Right lobe of liver (tissue), 6 donors: ENCODE measurements around the gene IFNA13. TPM values are rescaled to one million over a fixed set of nuclear protein-coding genes. Genes with fewer than 3 reads are reported as not detected.

Source experiments
- ATAC-seq, 4 donors: fragments of 200-7000 bp; cut with Tn5 transposase; one replicate each; pipeline ENCODE4 v1.9.1; 2020; ENCODE audit warnings: mild to moderate bottlenecking in 4 of 4, moderate library complexity in 4 of 4
- DNase-seq, 3 donors: peaks; one replicate each; pipeline ENCODE4 v3.0.0-alpha.2; 2020
- H3K27ac ChIP-seq, 3 donors: fragments of 200-600 bp; one replicate each; pipeline ENCODE4 v1.8.0; 2022
- H3K27me3 ChIP-seq, 2 donors: fragments of 200-600 bp; one replicate each; pipeline ENCODE4 v1.8.0; 2022
- H3K36me3 ChIP-seq, 4 donors: fragments of 200-600 bp; sonication (generic) in 1 of 4; one replicate each; pipeline versions ENCODE4 v1.5.1 to v1.8.0; 2017 to 2022; ENCODE audit warnings: control low read depth in 1 of 4
- H3K4me1 ChIP-seq, 4 donors: fragments of 200-600 bp; sonication (generic) in 1 of 4; one replicate each; pipeline versions ENCODE4 v1.5.1 to v1.8.0; 2017 to 2022; ENCODE audit warnings: control low read depth in 1 of 4
- H3K4me3 ChIP-seq, 3 donors: fragments of 200-600 bp; one replicate each; pipeline ENCODE4 v1.8.0; 2022
- H3K9me3 ChIP-seq, 4 donors: fragments of 200-600 bp; sonication (generic) in 1 of 4; one replicate each; pipeline versions ENCODE4 v1.5.1 to v1.8.0; 2017 to 2022; ENCODE audit warnings: control low read depth in 1 of 4
- POLR2A ChIP-seq: fragments of 450-650 bp; IDR thresholded peaks from one replicate; pipeline ENCODE4 v1.6.1; 2017; ENCODE audit warnings: antibody characterized with exemption, mild to moderate bottlenecking
- WGBS: methylation state at CpG from one replicate; pipeline ENCODE4 v1.1.6; 2018; ENCODE audit warnings: low coverage, low lambda C conversion rate; ENCODE audit not compliant: insufficient coverage; ENCODE audit errors: missing lambda C conversion rate; 5-methylcytosine and 5-hydroxymethylcytosine counted together
- intact Hi-C, 2 donors: fragments of 100-400 bp; cut with DNase I; formaldehyde crosslinking; loops; one replicate each; pipeline versions ENCODE4 v1.11.2 to v1.14.1; 2022
- total RNA-seq, 6 experiments: library from RNA; depleted of rRNA in 2 of 6; stranded (reverse); fragments of >200 nt in 2 of 6; fragmentation: NEBNext Ultra II Directional in 3 of 6; extraction: Animal tissue kit (Norgen Biotek cat#: 25700) in 3 of 6; gene quantifications; one replicate each; pipeline versions ENCODE4 v1.1.0 to v1.2.4, GENCODE V29; 2016 to 2023
- TF ChIP-seq, protein P1 (sequence below), 4 donors: fragments of 200-600 bp in 3 of 4; fragments of 450-650 bp in 1 of 4; IDR thresholded peaks; one replicate each; pipeline versions ENCODE4 v1.5.1 to v1.8.0; 2016 to 2022; ENCODE audit warnings: antibody characterized with exemption in 4 of 4, mild to moderate bottlenecking in 2 of 4
- donor health status: DM: no; HTN: yes; CAD: no.
- donor health status: DM: no; HTN: no; CAD: no.
- donor health status: DM: no; HTN: no; CAD: no.
- donor health status: DM: no; HTN: yes; CAD: no.
- donor health status: DM: no; HTN: yes; CAD: no.

The IFNA13 gene
- total RNA-seq, 6 experiments from 2014 or later: not detected

DNA sequence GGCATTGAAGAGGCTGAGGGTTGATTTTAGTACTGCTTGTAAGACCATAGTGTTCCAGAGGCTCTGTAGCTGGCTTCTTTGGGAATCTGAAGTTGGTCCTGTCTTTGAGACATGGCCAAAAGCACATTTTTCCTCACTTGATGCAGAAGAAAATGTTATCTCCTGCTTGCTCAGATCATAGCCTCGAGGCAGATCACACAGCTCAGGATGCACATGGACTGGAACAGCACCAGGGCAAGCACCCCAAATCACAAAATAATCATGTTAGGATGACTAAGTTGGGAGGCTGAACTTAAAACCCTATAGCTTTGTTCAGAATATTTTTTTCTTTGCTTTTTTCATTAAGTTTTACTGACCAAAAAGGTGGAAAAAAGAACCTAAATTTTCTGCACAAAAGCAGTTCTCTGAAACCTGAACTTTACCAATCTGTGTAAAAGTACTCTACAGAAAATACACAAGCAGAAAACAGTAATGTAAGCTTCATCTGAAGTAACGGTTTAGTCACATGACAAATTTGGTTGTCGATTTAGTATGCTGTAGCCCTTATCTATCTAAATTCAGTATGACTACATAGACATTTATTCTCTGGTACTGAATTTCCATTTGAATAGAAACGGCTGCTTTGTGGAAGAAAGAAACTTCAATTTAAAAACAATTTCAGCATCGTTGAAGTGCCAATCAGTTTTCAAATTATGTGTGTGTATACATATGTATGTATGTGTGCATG, 36.0 kb downstream of the IFNA13 start:
- DNase-seq (no peak), ATAC-seq (no peak)
- peaks cover 0 to 47% (median 12%) of the 10 kb centered on the region in 4 donors for H3K4me1 ChIP-seq
- no peak for TF ChIP-seq POLR2A
- TF ChIP-seq, protein P1, sequence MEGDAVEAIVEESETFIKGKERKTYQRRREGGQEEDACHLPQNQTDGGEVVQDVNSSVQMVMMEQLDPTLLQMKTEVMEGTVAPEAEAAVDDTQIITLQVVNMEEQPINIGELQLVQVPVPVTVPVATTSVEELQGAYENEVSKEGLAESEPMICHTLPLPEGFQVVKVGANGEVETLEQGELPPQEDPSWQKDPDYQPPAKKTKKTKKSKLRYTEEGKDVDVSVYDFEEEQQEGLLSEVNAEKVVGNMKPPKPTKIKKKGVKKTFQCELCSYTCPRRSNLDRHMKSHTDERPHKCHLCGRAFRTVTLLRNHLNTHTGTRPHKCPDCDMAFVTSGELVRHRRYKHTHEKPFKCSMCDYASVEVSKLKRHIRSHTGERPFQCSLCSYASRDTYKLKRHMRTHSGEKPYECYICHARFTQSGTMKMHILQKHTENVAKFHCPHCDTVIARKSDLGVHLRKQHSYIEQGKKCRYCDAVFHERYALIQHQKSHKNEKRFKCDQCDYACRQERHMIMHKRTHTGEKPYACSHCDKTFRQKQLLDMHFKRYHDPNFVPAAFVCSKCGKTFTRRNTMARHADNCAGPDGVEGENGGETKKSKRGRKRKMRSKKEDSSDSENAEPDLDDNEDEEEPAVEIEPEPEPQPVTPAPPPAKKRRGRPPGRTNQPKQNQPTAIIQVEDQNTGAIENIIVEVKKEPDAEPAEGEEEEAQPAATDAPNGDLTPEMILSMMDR (IDR thresholded peaks at IDR 0.05): no peak
- no peak overlapping the region for H3K27ac ChIP-seq
- H3K27me3 ChIP-seq: no peaks in the 10 kb centered on the region
- WGBS: 51% methylated on average over 5 of the region's 5 CpGs
- H3K36me3 ChIP-seq: no peaks in the 10 kb centered on the region
- intact Hi-C loops: no loop called here
- no peaks in the 10 kb centered on the region for H3K9me3 ChIP-seq
- no peak overlapping the region for H3K4me3 ChIP-seq

DNA sequence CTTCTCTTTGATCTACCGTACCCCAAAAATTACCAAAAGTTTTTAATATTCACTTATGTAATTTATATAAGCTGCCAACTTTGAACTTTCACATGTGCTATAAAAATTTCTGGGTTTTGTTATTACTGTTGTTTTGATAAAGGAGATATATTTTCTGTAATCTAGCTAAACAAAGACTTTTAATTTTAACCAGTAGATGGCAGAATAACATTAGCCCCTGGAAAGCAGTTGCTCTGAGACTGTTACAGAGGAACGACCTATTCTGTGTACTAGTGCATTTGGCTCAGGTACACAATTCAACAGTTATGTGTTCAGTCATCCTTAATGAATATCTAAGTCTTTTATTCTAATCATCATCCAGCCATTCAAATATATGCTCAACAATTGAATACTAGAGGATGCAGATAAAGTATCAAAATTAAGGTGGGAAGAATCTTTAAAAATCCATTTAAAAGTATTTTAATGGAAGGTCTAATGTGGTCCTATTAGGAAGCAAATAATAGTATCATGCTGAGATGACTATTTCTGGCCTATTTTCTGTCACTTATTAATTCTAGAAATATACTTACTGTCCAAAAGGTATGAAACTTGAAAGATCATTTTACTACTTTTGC, 41.2 kb downstream of the IFNA13 start:
- Histone ChIP-seq H3K27me3 (no peaks in the 10 kb centered on the region), H3K9me3 (no peaks in the 10 kb centered on the region), H3K4me3 (no peak overlapping the region), H3K4me1 (peaks cover 0 to 24% (median 2%) of the 10 kb centered on the region in 4 donors), H3K36me3 (peaks cover 0 to 7% (median 0%) of the 10 kb centered on the region in 4 donors), H3K27ac (no peak overlapping the region)
- DNase-seq (no peak), ATAC-seq (peak; percentile 92 to 97 (median 94))
- 30% methylated on average over 2 of the region's 2 CpGs for WGBS
- intact Hi-C loops: no loop called here
- TF ChIP-seq POLR2A: no peak
- TF ChIP-seq, protein P1 (IDR thresholded peaks at IDR 0.05): peak; percentile 61 to 79 (median 72)

DNA sequence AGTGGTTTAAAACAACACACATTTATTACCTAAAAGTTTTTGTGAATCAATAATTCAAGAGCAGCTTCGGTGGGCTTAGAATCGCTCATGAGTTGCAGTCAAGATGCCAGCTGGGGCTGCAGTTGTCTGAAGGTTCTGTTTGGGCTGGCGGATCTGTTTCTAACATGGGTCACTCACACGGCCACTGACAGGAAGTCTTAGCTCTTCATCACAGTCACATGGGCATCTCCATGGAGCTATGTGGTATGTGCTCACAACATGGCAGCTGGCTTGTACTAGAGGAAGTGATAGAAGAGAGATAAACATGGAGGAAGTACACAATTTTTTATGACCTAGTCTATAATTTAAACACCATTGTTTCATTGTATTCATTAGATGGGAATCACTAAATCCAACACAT, 43.8 kb downstream of the IFNA13 start:
- H3K4me1 ChIP-seq: peaks cover 0 to 12% (median 0%) of the 10 kb centered on the region in 4 donors
- H3K27ac ChIP-seq: no peak overlapping the region
- H3K4me3 ChIP-seq: no peak overlapping the region
- no peaks in the 10 kb centered on the region for H3K27me3 ChIP-seq
- DNase-seq (no peak), ATAC-seq (peak in 1 of 4 donors; percentile 42)
- intact Hi-C loops: loop anchor here in 1 of 2 donors (5.0 kb wide), 1 partner anchor 68 kb away; no protein-coding TSS in a partner anchor
- H3K9me3 ChIP-seq: no peaks in the 10 kb centered on the region
- peaks cover 0 to 7% (median 0%) of the 10 kb centered on the region in 4 donors for H3K36me3 ChIP-seq
- TF ChIP-seq, protein P1 (IDR thresholded peaks at IDR 0.05): no peak
- TF ChIP-seq POLR2A: no peak
- 74% methylated on average over 4 of the region's 4 CpGs for WGBS

DNA sequence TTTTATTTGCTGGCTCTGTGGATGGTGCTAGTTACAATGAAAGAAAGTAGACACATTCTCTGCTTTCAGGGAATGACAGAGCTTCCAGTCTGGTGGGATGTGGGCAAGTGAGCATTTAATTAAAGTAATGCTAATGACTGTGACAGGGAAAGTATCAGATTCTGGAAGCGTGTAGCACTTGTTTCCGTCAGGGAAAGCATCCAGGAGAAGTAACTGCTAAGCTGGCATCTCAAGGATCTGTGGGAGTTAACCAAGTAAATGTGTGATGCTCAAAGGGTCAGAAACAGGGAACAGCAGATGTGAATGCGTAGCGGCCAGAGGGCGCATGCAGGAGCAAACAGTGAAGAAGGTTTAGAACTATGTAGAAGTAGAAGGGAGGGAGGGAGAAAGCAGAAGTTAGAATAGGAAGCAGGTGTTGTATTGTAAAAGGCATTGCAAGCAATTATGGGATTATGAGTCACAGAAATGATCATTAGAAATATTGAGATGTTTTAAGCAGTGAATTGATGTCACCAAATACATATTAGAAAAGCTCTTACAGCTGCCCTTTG, 44.9 kb downstream of the IFNA13 start:
- no peak for DNase-seq
- intact Hi-C loops: loop anchor here in 1 of 2 donors (5.0 kb wide), 1 partner anchor 69 kb away; no protein-coding TSS in a partner anchor
- 78% methylated on average over 5 of the region's 5 CpGs for WGBS
- Histone ChIP-seq H3K27me3 (no peaks in the 10 kb centered on the region), H3K4me3 (no peak overlapping the region), H3K4me1 (peaks cover 0 to 7% (median 0%) of the 10 kb centered on the region in 4 donors), H3K27ac (no peak overlapping the region), H3K9me3 (no peaks in the 10 kb centered on the region), H3K36me3 (peaks cover 0 to 7% (median 0%) of the 10 kb centered on the region in 4 donors)
- TF ChIP-seq, protein P1 (IDR thresholded peaks at IDR 0.05): no peak
- no peak for TF ChIP-seq POLR2A
- no peak for ATAC-seq
